ENCODE results near the gene TSFM. TPM values are rescaled to one million over a fixed set of nuclear protein-coding genes. Genes with fewer than 3 reads are reported as not detected.

The TSFM gene
- polyA plus RNA-seq (ENCODE audit: insufficient read length) = 31.9 TPM

- DNase-seq = peak; percentile 95
Measured at GRCh38 chr12:57782608-57783465, at the start of gene TSFM. TSFM (plus strand) TSS chr12:57782787; CDS start chr12:57782802, 15 bp downstream.

- no peak for DNase-seq
Measured at GRCh38 chr12:57733928-57734327, 48.7 kb upstream of the TSFM start.

GRCh38 chr12:57734591-57734990 lies 48.0 kb upstream of the TSFM start:
- no peak for DNase-seq

- no peak for DNase-seq
Measured at GRCh38 chr12:57735198-57735855, 47.3 kb upstream of the TSFM start.

- no peak for DNase-seq
Measured at GRCh38 chr12:57735952-57736740, 46.4 kb upstream of the TSFM start.

- DNase-seq = no peak
Measured at GRCh38 chr12:57736741-57737466, 45.7 kb upstream of the TSFM start.

GRCh38 chr12:57737467-57738460 lies 44.8 kb upstream of the TSFM start:
- DNase-seq = no peak

- no peak for DNase-seq
Measured at GRCh38 chr12:57738661-57739237, 43.8 kb upstream of the TSFM start, which contains the start of gene AGAP2. AGAP2 (minus strand) TSS chr12:57738742; CDS start chr12:57738246, 496 bp downstream.

GRCh38 chr12:57739387-57739786 lies 43.2 kb upstream of the TSFM start:
- DNase-seq = no peak

GRCh38 chr12:57739914-57740538 lies 42.6 kb upstream of the TSFM start:
- DNase-seq = no peak

- DNase-seq = no peak
Measured at GRCh38 chr12:57740656-57741412, 41.8 kb upstream of the TSFM start.

- DNase-seq = no peak
Measured at GRCh38 chr12:57741413-57741789, 41.2 kb upstream of the TSFM start.

GRCh38 chr12:57741844-57742738 lies 40.5 kb upstream of the TSFM start:
- DNase-seq = no peak

GRCh38 chr12:57743769-57744168 lies 38.8 kb upstream of the TSFM start:
- DNase-seq = no peak

- no peak for DNase-seq
Measured at GRCh38 chr12:57744194-57744776, 38.3 kb upstream of the TSFM start.

GRCh38 chr12:57744777-57745484 lies 37.7 kb upstream of the TSFM start, which contains the start of gene TSPAN31:
TSPAN31 (plus strand) TSS chr12:57745039; CDS start chr12:57745155, 116 bp downstream.
- peak; percentile 99 for DNase-seq

- DNase-seq = no peak
Measured at GRCh38 chr12:57745485-57745881, 37.1 kb upstream of the TSFM start.
